Panc1 (cell line): Measurements from ENCODE around the gene RGMB. TPM values are rescaled to one million over a fixed set of nuclear protein-coding genes. Genes with fewer than 3 reads are reported as not detected.

Source experiments
- ATAC-seq: fragments of 200-7000 bp; cut with Tn5 transposase; 2 replicates; pipeline ENCODE4 v1.9.1; 2020; ENCODE audit warnings: mild to moderate bottlenecking, moderate library complexity
- BruUV-seq: library from RNA; stranded (reverse); fragments of 400-500 nt; replicated peaks from 2 replicates; lab custom pipeline; 2021; lab: Mats Ljungman, UMichigan
- CTCF ChIA-PET: fragments of 300-600 bp; sonication (Branson Sonifier 250); formaldehyde crosslinking; loops from one replicate; lab custom pipeline; 2022; ENCODE audit warnings: antibody characterized with exemption; lab: Charles Lee
- POLR2A ChIA-PET: fragments of 300-600 bp; sonication (Branson Sonifier 250); formaldehyde crosslinking; loops from one replicate; lab custom pipeline; 2022; ENCODE audit warnings: antibody characterized with exemption; lab: Charles Lee
- DNase-seq: peaks from one replicate; pipeline ENCODE4 v3.0.0-alpha.2; 2010; ENCODE audit warnings: low read depth, low spot score
- H3K27ac ChIP-seq: 2 replicates; pipeline ENCODE4 v1.5.1; 2011; ENCODE audit warnings: mild to moderate bottlenecking, low read length, inconsistent platforms
- H3K27me3 ChIP-seq: fragments of 200-500 bp; sonication (Bioruptor generic); 2 replicates; pipeline ENCODE4 v1.6.0; 2014; ENCODE audit warnings: low read length, inconsistent platforms; ENCODE audit not compliant: control insufficient read depth, insufficient read depth
- H3K36me3 ChIP-seq: fragments of 200-500 bp; sonication (Bioruptor generic); 2 replicates; pipeline ENCODE4 v1.5.1; 2014; ENCODE audit warnings: inconsistent platforms, mild to moderate bottlenecking, low read length, moderate library complexity; ENCODE audit not compliant: control insufficient read depth, insufficient read depth
- H3K4me1 ChIP-seq: 2 replicates; pipeline ENCODE4 v1.5.1; 2011; ENCODE audit warnings: inconsistent platforms, mild to moderate bottlenecking, low read length, moderate library complexity; ENCODE audit not compliant: control insufficient read depth, insufficient read depth
- H3K4me3 ChIP-seq, 2 experiments: 2 replicates each; pipeline ENCODE4 v1.5.1; 2011 to 2012; ENCODE audit warnings: low read depth in 2 of 2, low read length in 2 of 2, mild to moderate bottlenecking in 2 of 2, inconsistent platforms in 1 of 2, moderate library complexity in 1 of 2
- H3K9me3 ChIP-seq: fragments of 200-500 bp; sonication (Bioruptor generic); 2 replicates; pipeline ENCODE4 v1.5.1; 2014; ENCODE audit warnings: low read depth, mild to moderate bottlenecking, inconsistent platforms, low read length, moderate library complexity; ENCODE audit not compliant: control insufficient read depth, insufficient read depth
- CTCF ChIP-seq: fragments of 450-650 bp; IDR thresholded peaks from 2 replicates; pipeline ENCODE4 v1.5.1; 2017; ENCODE audit warnings: mild to moderate bottlenecking
- POLR2AphosphoS5 ChIP-seq: IDR thresholded peaks from 2 replicates; pipeline ENCODE4 v1.6.1; 2012; ENCODE audit warnings: mild to moderate bottlenecking, low read depth, low read length, moderate library complexity
- REST ChIP-seq, 2 experiments: IDR thresholded peaks; 2 replicates each; pipeline ENCODE4 v1.6.1; 2011 to 2012; ENCODE audit warnings: low read depth in 2 of 2, control low read depth in 1 of 2, low read length in 1 of 2, mild to moderate bottlenecking in 1 of 2, moderate library complexity in 1 of 2; ENCODE audit not compliant: insufficient read depth in 1 of 2
- SIN3A ChIP-seq: IDR thresholded peaks from 2 replicates; pipeline ENCODE4 v1.6.1; 2012; ENCODE audit warnings: low read depth, mild to moderate bottlenecking, low read length, moderate library complexity, borderline replicate concordance; ENCODE audit not compliant: insufficient read depth
- TCF7L2 ChIP-seq: IDR thresholded peaks from 2 replicates; pipeline ENCODE4 v1.6.1; 2011; ENCODE audit warnings: mild to moderate bottlenecking, low read depth, low read length, inconsistent platforms
- in situ Hi-C: cut with HindIII; loops from 2 replicates; pipeline ENCODE4 v1.10.0; 2016; ENCODE audit warnings: low sequenced_read_pairs, low pct_unique_long_range_greater_than_20kb
- intact Hi-C: fragments of 100-400 bp; cut with micrococcal nuclease; formaldehyde crosslinking; loops from one replicate; pipeline ENCODE4 v1.10.0; 2022; ENCODE audit not compliant: unreplicated experiment
- total RNA-seq: library from RNA; stranded (reverse); gene quantifications from one replicate; pipeline ENCODE4 v1.2.1, GENCODE V29; 2021; ENCODE audit not compliant: unreplicated experiment

The RGMB gene
- total RNA-seq, 1 experiment from 2014 or later: 25.4 TPM

- H3K36me3 ChIP-seq: no peaks in the 10 kb centered on the region
- ATAC-seq (no peak), DNase-seq (no peak)
- BruUV-seq: no TSS peak
- H3K4me1 ChIP-seq: peaks cover 12% of the 10 kb centered on the region
- H3K27ac ChIP-seq: no peak overlapping the region
- intact Hi-C loops (loop anchor here (5.0 kb wide), 1 partner anchor 185 kb away; no protein-coding TSS in a partner anchor), in situ Hi-C loops (no loop called here)
- ChIA-PET POLR2A (no interaction called here), CTCF (no interaction called here)
- no peaks in the 10 kb centered on the region for H3K27me3 ChIP-seq
- H3K4me3 ChIP-seq: no peak overlapping the region
- H3K9me3 ChIP-seq: no peaks in the 10 kb centered on the region
- TF ChIP-seq SIN3A: no peak
- no peak for TF ChIP-seq TCF7L2
- no peak for TF ChIP-seq POLR2AphosphoS5
- no peak for TF ChIP-seq REST (IDR thresholded peaks at IDR 0.05; ENCODE audit: insufficient read depth in 1 of 2, low read depth in 2 of 2, low read length in 1 of 2)
- TF ChIP-seq CTCF: no peak
Observed at GRCh38 chr5:98767581-98767980, 5.9 kb upstream of the RGMB start.

GRCh38 chr5:98768160-98768959 lies 5.1 kb upstream of the RGMB start:
- DNase-seq: peak; percentile 87
- H3K27me3 ChIP-seq: no peaks in the 10 kb centered on the region
- BruUV-seq: no TSS peak
- in situ Hi-C loops (no loop called here), intact Hi-C loops (loop anchor here (5.0 kb wide), 1 partner anchor 186 kb away; no protein-coding TSS in a partner anchor)
- peak overlapping the region; percentile 90 for H3K4me3 ChIP-seq
- POLR2A ChIA-PET: no interaction called here
- no peak for TF ChIP-seq POLR2AphosphoS5
- TF ChIP-seq TCF7L2: no peak
- no peak for TF ChIP-seq REST (IDR thresholded peaks at IDR 0.05; ENCODE audit: insufficient read depth in 1 of 2, low read depth in 2 of 2, low read length in 1 of 2)
- no peak for TF ChIP-seq SIN3A
- peak; percentile 93 for TF ChIP-seq CTCF
- peak; percentile 42 for ATAC-seq
- peaks cover 12% of the 10 kb centered on the region for H3K4me1 ChIP-seq
- no peaks in the 10 kb centered on the region for H3K36me3 ChIP-seq
- H3K9me3 ChIP-seq: no peaks in the 10 kb centered on the region
- H3K27ac ChIP-seq: no peak overlapping the region
- CTCF ChIA-PET: interaction anchor here (0.6 to 1.2 kb wide), 7 partner anchors 9 to 1340 kb away, joined by 3 to 5 read pairs (median 4); no protein-coding TSS in a partner anchor
